ENCODE measurements around the gene MYO5B.

GRCh38 chr18:49959176-49959575 is 235.8 kb downstream of the MYO5B start:
- no peak for TF ChIP-seq POLR2A (IDR thresholded peaks at IDR 0.05)
- TF ChIP-seq, protein P1, sequence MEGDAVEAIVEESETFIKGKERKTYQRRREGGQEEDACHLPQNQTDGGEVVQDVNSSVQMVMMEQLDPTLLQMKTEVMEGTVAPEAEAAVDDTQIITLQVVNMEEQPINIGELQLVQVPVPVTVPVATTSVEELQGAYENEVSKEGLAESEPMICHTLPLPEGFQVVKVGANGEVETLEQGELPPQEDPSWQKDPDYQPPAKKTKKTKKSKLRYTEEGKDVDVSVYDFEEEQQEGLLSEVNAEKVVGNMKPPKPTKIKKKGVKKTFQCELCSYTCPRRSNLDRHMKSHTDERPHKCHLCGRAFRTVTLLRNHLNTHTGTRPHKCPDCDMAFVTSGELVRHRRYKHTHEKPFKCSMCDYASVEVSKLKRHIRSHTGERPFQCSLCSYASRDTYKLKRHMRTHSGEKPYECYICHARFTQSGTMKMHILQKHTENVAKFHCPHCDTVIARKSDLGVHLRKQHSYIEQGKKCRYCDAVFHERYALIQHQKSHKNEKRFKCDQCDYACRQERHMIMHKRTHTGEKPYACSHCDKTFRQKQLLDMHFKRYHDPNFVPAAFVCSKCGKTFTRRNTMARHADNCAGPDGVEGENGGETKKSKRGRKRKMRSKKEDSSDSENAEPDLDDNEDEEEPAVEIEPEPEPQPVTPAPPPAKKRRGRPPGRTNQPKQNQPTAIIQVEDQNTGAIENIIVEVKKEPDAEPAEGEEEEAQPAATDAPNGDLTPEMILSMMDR (IDR thresholded peaks at IDR 0.05), result no peak

Measured in Peyer's patch (tissue), 4 donors.